EH (cell line): ENCODE results near the gene RELL1.

ENCODE experiments used
- DNase-seq: peaks from one replicate; pipeline ENCODE4 v3.0.0-alpha.2; 2015; ENCODE audit warnings: low read depth

RELL1 gene, protein sequence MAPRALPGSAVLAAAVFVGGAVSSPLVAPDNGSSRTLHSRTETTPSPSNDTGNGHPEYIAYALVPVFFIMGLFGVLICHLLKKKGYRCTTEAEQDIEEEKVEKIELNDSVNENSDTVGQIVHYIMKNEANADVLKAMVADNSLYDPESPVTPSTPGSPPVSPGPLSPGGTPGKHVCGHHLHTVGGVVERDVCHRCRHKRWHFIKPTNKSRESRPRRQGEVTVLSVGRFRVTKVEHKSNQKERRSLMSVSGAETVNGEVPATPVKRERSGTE

GRCh38 chr4:37686373-37687193, at the start of gene RELL1:
Gene RELL1, minus strand, starts transcription at chr4:37686376. Its CDS starts 89 bp downstream, at chr4:37686287.
- DNase-seq = peak; percentile 100

DNA sequence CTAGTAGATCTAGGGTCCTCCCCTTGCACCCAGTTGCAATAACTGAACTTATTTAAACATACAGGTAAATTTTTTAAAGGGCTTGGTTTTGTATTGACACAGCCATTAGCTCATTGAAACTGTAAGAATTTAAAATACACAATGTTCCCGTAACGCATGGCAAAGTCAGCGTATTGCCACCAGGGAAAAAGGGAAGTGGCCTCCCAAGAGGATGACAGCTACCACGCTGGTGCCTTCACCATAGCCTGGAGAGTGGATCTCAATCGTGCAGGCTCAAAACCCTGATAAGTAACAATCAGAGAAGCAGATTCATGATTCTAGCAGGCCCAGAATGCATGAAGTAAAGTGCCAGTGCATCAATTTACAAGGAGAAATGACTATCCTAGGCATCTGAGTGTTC, 49.4 kb upstream of the RELL1 start:
- no peak for DNase-seq

DNA sequence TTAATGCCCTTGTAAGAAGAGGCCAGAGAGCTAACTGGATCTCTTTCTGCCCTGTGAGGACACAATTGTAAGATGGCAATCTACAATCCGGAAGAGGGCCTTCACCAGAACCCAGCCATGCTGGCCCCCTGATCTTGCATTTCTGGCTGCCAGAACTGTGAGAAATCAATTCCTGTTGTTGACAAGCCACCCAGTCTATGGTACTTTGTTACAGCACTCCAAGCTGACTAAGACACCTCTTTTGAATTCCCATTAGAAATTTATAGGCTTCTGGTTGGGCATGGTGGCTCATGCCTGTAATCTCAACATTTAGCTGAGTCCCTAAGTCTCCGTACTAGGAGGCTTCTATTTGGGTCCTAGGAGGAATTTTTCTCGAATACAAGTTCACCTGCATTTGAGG, 48.8 kb upstream of the RELL1 start:
- no peak for DNase-seq

DNA sequence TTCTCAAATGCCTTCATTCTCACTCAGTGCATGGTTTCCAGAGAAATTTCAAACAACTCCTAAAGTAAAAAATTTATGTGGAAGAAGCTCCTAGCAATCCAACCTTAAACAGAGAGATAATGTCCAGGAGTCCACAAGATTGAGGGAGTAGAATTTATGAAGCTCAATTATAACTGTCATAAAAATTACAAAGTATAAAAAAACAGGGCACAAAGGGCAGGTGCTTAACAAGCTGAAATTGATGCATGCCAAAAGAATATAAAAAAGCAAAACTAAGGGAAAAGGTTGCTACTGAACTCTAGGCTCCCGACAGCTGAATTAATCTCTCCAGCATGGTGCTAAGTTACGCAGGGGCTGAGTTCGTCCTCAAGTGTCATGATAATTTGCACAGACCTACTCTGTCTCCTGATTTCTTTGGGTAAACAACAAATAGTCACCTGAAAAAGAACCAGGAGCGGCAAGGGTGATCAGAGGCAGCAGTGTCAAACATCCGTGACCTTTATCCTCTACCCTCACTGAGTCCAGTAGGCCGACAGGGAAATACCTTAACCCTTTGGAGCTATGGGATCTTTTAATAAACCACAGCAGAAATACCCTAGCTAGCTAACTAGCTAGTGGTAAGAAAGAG, 47.2 kb upstream of the RELL1 start:
- no peak for DNase-seq

DNA sequence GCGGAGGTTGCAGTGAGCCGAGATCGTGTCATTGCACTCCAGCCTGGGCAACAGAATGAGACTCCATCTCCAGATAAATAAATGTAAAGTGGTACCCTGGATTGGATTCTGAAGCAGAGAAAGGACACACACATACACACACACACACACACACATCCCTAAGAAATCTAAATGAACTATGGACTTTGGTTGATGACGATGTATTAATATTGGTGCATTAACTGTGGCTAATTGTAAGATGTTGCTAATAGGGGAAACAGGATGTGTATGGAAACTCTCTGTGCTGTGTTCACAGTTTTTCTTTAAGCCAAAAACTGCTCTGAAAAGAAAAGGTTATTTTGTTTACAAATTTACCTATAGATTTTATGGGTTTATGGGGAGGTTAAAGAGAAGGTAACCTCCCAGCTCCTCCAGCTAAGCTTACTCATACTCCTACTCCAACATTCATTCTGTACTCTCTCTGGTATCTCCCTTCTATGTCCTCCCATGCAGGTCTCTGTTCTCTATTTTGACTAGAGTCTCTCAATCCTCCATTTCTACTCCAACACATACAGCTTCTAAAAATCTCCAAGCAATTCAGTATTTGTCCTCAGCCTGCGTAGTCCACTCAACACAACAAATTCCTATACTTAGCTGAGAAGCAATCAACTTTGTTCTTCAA, 46.5 kb upstream of the RELL1 start:
- DNase-seq = no peak

- no peak for DNase-seq
Measured at GRCh38 chr4:37729649-37730004, 43.5 kb upstream of the RELL1 start.

GRCh38 chr4:37728064-37728463, 41.9 kb upstream of the RELL1 start:
- no peak for DNase-seq

DNA sequence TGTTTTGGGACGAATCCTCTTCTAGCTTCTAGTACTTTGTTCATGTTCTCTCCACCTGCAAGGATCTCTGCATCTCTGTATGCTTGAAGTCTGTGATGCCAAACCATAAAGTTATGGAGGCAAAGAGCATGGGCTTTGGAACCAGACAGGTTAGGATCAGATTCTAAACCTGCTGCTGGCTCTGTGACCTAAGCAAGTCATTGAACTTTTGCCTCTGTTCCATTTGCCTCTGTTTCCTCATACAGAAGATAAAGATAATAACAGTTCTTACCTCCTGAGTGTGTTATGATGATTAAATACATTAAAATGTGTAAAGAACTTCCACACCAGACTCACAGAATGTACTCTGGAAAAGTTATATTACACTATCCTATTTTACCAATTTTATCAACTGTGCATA, 41.5 kb upstream of the RELL1 start:
- no peak for DNase-seq

DNA sequence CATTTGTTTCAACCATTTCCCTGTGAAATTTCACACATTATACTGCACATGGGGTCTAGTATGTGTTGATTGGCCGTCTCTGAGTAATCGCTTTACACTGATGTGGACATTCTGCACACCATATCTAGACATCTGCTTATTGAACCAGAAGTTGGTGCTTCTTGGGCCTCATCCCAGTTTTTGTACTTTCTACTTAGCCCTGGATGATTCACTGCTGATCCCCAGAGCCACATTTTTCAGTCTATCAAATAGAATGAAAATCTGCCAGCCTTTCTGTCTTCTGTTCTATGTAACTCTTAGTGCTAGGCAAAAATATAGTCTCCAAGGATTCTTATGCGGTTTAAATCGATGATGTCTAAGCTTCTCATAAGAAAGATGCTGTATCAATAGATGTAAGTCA, 40.5 kb upstream of the RELL1 start:
- DNase-seq = no peak

GRCh38 chr4:37725718-37726117, 39.5 kb upstream of the RELL1 start:
- no peak for DNase-seq

DNA sequence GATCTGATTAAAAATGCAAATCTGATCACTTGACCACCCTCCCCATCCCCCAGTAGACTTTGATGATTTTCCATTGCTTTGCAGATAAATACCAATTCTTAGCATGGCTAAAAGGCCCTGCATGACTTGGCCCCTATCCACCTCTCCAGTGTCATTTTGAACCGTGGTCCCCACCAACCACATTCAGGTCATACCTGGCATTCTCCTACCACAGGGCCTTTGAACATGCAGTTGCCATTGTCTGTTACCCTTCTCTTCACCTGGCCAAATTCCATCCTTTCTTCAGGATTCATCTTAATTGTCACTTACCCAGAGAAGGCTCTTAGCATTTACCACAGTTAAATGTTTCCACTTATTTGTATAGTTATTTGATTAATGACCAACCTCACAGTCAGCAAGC, 36.9 kb upstream of the RELL1 start:
- no peak for DNase-seq

GRCh38 chr4:37721995-37722638, 35.9 kb upstream of the RELL1 start:
- DNase-seq = no peak

GRCh38 chr4:37719021-37719420, 32.8 kb upstream of the RELL1 start:
- DNase-seq = no peak

- DNase-seq = peak; percentile 47
Measured at GRCh38 chr4:37717576-37717975, 31.4 kb upstream of the RELL1 start.

DNA sequence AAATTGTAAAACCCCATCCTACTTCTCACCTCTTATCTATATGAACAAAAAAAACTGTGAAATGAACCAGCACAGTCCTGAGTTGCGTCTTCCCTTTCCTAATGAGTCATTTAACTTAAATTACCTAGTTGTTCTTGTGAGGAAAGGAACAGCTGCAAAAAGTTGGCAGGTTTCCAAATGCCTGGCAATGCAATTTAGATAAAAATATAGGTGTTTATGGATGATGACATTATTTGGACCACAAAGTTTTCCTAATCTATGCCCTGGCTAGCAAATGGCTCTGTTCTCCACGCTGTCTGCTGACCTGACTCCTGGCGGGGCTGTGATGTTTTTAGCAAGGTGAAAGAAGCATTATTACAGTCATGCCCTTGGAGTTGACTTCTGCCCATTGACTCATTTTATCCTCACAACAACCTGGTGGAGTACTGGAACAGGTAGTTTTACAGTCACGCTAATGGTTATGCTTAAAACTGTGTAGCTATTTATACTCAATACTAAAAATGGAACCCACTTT, 29.8 kb upstream of the RELL1 start:
- no peak for DNase-seq

DNA sequence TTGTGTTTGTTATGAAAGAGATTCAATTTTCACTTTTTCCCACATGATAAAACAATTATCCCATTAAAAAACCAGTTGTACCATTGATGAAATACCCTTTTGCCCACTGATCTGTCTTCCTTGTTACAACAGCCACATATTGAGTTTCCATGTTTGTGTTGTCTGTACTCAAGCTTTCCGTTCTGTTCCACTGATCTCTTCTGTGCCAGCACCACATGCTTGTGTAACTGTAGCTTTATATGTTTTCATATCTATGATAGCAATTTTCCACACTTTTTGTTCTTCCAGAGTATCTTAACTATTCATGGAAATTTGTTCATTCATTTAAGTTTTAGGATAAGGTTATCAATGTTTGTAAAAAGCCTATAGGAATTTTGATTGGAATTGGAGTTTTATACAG, 24.3 kb upstream of the RELL1 start:
- DNase-seq = no peak

GRCh38 chr4:37706032-37706431, 19.9 kb upstream of the RELL1 start:
- no peak for DNase-seq

GRCh38 chr4:37705571-37705970, 19.4 kb upstream of the RELL1 start:
- DNase-seq = no peak

GRCh38 chr4:37699868-37700481, 13.8 kb upstream of the RELL1 start:
- DNase-seq = no peak

DNA sequence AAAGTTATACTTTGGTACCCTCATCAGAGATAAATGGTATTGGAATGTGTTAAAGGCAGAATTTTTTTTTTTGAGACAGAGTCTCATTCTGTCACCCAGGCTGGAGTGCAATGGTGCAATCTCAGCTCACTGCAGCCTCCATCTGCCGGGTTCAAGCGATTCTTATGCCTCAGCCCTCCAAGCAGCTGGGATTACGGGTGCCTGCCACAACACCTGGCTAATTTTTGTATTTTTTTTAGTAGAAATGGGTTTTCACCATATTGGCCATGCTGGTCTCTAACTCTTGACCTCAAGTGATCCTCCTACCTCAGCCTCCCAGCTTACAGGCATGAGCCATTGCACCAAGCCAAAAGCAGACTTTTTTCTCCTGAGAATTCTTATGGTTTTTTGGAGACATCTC, 11.4 kb upstream of the RELL1 start:
- no peak for DNase-seq

DNA sequence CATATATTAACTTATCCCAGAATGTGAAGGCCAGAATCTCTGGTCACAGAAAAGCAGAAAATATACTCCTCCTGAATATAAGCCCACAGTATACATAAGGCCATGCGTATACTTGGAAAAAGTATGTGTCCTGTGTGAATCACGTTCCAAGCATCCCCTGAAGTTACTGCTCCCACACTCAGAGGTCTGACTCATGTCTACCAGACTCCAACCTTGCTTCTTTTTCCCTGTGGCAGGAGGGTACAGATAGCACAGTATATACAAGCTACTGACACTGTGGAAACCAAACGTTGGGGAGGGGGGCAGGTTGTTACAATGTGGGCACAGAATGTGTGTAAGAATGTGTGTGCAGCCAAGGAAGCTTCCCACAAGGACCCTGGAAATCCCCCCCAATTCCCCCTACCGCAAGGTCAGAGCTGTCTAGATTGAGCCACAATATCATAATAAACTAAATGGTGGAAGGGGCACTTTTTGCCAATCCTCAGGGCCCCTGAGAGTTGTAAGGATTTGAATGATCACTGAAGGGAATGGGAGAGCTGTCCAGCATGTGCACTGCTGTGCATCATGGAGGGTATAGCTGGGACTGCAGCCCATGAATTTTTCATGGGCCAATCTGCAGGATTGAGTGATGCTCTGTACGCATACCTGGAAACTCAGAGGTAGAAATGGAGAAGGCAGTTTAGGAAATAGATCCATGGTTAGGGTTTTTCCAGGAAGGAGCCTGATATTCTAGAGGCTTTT, 7.4 kb upstream of the RELL1 start:
- peak; percentile 93 for DNase-seq
